Neural progenitor cell (in vitro differentiated cells): ENCODE results near the gene MVB12B.

Experiments used
- CTCF ChIP-seq: fragments of 200-600 bp; sonication (generic); IDR thresholded peaks from 2 replicates; pipeline ENCODE4 v1.5.1; 2017; ENCODE audit warnings: antibody characterized with exemption, mild to moderate bottlenecking
- EZH2 ChIP-seq: fragments of 200-600 bp; sonication (generic); IDR thresholded peaks from 2 replicates; pipeline ENCODE4 v1.6.1; 2017; ENCODE audit warnings: antibody characterized with exemption, mild to moderate bottlenecking, moderate library complexity
- EZH2phosphoT487 ChIP-seq: fragments of 200-600 bp; sonication (generic); IDR thresholded peaks from 2 replicates; pipeline ENCODE4 v1.6.1; 2017; ENCODE audit warnings: antibody characterized with exemption

GRCh38 chr9:126394802-126395201 lies 68.2 kb downstream of the MVB12B start:
- TF ChIP-seq EZH2 (no peak), CTCF (no peak), EZH2phosphoT487 (no peak)
